ENCODE results near the gene ZNF831. TPM values are rescaled to one million over a fixed set of nuclear protein-coding genes. Genes with fewer than 3 reads are reported as not detected.

ZNF831 gene
- polyA plus RNA-seq, 1 of the 3 experiments (the other 2 are of a cell fraction): not detected

DNA sequence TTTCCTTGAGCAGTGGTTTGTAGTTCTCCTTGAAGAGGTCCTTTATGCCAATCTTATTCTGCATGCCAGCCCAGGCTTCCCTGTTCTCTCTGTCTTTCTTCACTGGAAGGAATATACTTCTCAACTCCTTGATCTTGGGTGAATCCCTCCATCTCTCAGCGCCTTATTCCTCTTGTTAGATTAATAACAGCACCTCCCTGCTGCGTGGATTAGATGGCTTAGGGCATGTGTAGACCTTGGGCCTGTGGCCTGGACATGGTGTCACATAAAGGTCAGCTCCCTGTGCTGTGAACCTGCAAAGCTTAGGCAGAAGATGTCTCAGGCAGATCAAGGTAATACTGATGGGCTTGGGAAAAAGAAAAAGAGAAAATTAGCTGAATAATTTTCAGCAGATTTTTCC lies 18.3 kb downstream of the ZNF831 start:
- no peak overlapping the region for H3K27ac ChIP-seq (ENCODE audit: low read depth in 2 of 2, low read length in 1 of 2)
- no peak overlapping the region for H3K4me3 ChIP-seq (ENCODE audit: low read depth in 2 of 2, low read length in 1 of 2)
- DNase-seq: no peak
- POLR2A ChIA-PET: no interaction called here
- CTCF ChIA-PET: no interaction called here
- H3K9ac ChIP-seq: no peak overlapping the region
- H3K36me3 ChIP-seq (replicated peaks in 1 of 2; ENCODE audit: control insufficient read depth in 1 of 2, insufficient read depth in 2 of 2, low read length in 1 of 2): no peaks in the 10 kb centered on the region
- no peak overlapping the region for H3K4me2 ChIP-seq
- H3K27me3 ChIP-seq (ENCODE audit: insufficient read depth): no peaks in the 10 kb centered on the region
- H2AFZ ChIP-seq (ENCODE audit: low read depth): no peak overlapping the region
- no peaks in the 10 kb centered on the region for H3F3A ChIP-seq (replicated peaks; ENCODE audit: insufficient read depth)
- no peaks in the 10 kb centered on the region for H3K9me2 ChIP-seq
- no peaks in the 10 kb centered on the region for H3K4me1 ChIP-seq (ENCODE audit: control insufficient read depth in 1 of 2, insufficient read depth in 2 of 2, low read depth in 1 of 2, low read length in 1 of 2)
- WGBS (ENCODE audit: low lambda C conversion rate): 14% methylated on average over 2 of the region's 2 CpGs
- H4K20me1 ChIP-seq (ENCODE audit: insufficient read depth): no peaks in the 10 kb centered on the region
- no peaks in the 10 kb centered on the region for H3K9me3 ChIP-seq
- no peaks in the 10 kb centered on the region for H3K79me2 ChIP-seq (ENCODE audit: insufficient read depth)
- no peak for TF ChIP-seq POLR2AphosphoS5 (IDR thresholded peaks at IDR 0.05; ENCODE audit: low read depth, low read length)
- no peak for TF ChIP-seq NFIC (IDR thresholded peaks at IDR 0.05; ENCODE audit: borderline replicate concordance)
- TF ChIP-seq, protein P1, sequence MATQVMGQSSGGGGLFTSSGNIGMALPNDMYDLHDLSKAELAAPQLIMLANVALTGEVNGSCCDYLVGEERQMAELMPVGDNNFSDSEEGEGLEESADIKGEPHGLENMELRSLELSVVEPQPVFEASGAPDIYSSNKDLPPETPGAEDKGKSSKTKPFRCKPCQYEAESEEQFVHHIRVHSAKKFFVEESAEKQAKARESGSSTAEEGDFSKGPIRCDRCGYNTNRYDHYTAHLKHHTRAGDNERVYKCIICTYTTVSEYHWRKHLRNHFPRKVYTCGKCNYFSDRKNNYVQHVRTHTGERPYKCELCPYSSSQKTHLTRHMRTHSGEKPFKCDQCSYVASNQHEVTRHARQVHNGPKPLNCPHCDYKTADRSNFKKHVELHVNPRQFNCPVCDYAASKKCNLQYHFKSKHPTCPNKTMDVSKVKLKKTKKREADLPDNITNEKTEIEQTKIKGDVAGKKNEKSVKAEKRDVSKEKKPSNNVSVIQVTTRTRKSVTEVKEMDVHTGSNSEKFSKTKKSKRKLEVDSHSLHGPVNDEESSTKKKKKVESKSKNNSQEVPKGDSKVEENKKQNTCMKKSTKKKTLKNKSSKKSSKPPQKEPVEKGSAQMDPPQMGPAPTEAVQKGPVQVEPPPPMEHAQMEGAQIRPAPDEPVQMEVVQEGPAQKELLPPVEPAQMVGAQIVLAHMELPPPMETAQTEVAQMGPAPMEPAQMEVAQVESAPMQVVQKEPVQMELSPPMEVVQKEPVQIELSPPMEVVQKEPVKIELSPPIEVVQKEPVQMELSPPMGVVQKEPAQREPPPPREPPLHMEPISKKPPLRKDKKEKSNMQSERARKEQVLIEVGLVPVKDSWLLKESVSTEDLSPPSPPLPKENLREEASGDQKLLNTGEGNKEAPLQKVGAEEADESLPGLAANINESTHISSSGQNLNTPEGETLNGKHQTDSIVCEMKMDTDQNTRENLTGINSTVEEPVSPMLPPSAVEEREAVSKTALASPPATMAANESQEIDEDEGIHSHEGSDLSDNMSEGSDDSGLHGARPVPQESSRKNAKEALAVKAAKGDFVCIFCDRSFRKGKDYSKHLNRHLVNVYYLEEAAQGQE (IDR thresholded peaks at IDR 0.05; ENCODE audit: low read depth, low read length): no peak
- TF ChIP-seq, protein P2, sequence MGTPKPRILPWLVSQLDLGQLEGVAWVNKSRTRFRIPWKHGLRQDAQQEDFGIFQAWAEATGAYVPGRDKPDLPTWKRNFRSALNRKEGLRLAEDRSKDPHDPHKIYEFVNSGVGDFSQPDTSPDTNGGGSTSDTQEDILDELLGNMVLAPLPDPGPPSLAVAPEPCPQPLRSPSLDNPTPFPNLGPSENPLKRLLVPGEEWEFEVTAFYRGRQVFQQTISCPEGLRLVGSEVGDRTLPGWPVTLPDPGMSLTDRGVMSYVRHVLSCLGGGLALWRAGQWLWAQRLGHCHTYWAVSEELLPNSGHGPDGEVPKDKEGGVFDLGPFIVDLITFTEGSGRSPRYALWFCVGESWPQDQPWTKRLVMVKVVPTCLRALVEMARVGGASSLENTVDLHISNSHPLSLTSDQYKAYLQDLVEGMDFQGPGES (IDR thresholded peaks at IDR 0.05; ENCODE audit: low read depth, low read length): no peak
- no peak for TF ChIP-seq NRF1 (IDR thresholded peaks at IDR 0.05; ENCODE audit: low read depth, low read length)
- TF ChIP-seq MEF2A (IDR thresholded peaks at IDR 0.05; ENCODE audit: borderline replicate concordance, low read depth): no peak
- TF ChIP-seq ZBTB33 (IDR thresholded peaks at IDR 0.05; ENCODE audit: borderline replicate concordance, low read depth): no peak
- no peak for TF ChIP-seq GATA2 (CRISPR knock-in tag; IDR thresholded peaks at IDR 0.05)
- no peak for TF ChIP-seq ELF1 (IDR thresholded peaks at IDR 0.05)
- TF ChIP-seq CTCF (IDR thresholded peaks at IDR 0.05): no peak
- no peak for TF ChIP-seq YY1 (IDR thresholded peaks at IDR 0.05; ENCODE audit: low read depth)
- no peak for TF ChIP-seq EZH2phosphoT487 (IDR thresholded peaks at IDR 0.05; ENCODE audit: borderline replicate concordance, low read depth)
- TF ChIP-seq TAF1 (IDR thresholded peaks at IDR 0.05; ENCODE audit: borderline replicate concordance, low read depth, low read length): no peak
